Measurements from ENCODE around the gene HNRNPH2.

- TF ChIP-seq STAG1 (CRISPR knock-in tag; IDR thresholded peaks at IDR 0.05; ENCODE audit: borderline replicate concordance) (no peak), PHF8 (IDR thresholded peaks at IDR 0.05; ENCODE audit: borderline replicate concordance, low read length) (no peak), EZH2 (IDR thresholded peaks at IDR 0.05; ENCODE audit: borderline replicate concordance, low read depth, low read length) (no peak), CTCF (IDR thresholded peaks at IDR 0.05 in 2 of 3, conservative IDR thresholded peaks at IDR 0.05 in 1 of 3; ENCODE audit: insufficient read depth in 2 of 3, low read depth in 1 of 3, low read length in 3 of 3) (no peak), ELF1 (tag; IDR thresholded peaks at IDR 0.05) (no peak), ZFX (CRISPR knock-in tag; IDR thresholded peaks at IDR 0.05) (no peak), SMC3 (conservative IDR thresholded peaks at IDR 0.05; ENCODE audit: insufficient read depth, low read depth, low read length) (no peak), STAT5B (CRISPR knock-in tag; IDR thresholded peaks at IDR 0.05) (no peak), NRF1 (conservative IDR thresholded peaks at IDR 0.05 in 1 of 2, IDR thresholded peaks at IDR 0.05 in 1 of 2) (no peak)
- TF ChIP-seq, protein P1, sequence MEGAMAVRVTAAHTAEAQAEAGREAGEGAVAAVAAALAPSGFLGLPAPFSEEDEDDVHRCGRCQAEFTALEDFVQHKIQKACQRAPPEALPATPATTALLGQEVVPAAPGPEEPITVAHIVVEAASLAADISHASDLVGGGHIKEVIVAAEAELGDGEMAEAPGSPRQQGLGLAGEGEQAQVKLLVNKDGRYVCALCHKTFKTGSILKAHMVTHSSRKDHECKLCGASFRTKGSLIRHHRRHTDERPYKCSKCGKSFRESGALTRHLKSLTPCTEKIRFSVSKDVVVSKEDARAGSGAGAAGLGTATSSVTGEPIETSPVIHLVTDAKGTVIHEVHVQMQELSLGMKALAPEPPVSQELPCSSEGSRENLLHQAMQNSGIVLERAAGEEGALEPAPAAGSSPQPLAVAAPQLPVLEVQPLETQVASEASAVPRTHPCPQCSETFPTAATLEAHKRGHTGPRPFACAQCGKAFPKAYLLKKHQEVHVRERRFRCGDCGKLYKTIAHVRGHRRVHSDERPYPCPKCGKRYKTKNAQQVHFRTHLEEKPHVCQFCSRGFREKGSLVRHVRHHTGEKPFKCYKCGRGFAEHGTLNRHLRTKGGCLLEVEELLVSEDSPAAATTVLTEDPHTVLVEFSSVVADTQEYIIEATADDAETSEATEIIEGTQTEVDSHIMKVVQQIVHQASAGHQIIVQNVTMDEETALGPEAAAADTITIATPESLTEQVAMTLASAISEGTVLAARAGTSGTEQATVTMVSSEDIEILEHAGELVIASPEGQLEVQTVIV (CRISPR knock-in tag; IDR thresholded peaks at IDR 0.05; ENCODE audit: borderline replicate concordance) = no peak
- TF ChIP-seq, protein P2, sequence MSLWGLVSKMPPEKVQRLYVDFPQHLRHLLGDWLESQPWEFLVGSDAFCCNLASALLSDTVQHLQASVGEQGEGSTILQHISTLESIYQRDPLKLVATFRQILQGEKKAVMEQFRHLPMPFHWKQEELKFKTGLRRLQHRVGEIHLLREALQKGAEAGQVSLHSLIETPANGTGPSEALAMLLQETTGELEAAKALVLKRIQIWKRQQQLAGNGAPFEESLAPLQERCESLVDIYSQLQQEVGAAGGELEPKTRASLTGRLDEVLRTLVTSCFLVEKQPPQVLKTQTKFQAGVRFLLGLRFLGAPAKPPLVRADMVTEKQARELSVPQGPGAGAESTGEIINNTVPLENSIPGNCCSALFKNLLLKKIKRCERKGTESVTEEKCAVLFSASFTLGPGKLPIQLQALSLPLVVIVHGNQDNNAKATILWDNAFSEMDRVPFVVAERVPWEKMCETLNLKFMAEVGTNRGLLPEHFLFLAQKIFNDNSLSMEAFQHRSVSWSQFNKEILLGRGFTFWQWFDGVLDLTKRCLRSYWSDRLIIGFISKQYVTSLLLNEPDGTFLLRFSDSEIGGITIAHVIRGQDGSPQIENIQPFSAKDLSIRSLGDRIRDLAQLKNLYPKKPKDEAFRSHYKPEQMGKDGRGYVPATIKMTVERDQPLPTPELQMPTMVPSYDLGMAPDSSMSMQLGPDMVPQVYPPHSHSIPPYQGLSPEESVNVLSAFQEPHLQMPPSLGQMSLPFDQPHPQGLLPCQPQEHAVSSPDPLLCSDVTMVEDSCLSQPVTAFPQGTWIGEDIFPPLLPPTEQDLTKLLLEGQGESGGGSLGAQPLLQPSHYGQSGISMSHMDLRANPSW (CRISPR knock-in tag; IDR thresholded peaks at IDR 0.05) = no peak
These were observed 42.9 kb downstream of the HNRNPH2 start for GRCh38 chrX:101450961-101451360.

Measured in K562 (cell line).